Adrenal gland (tissue), 5 donors: ENCODE data around the gene GBA2.

Experiments used
- CTCF ChIP-seq, 6 experiments: fragments of 450-650 bp in 4 of 6; fragments of 200-600 bp in 2 of 6; sonication (generic) in 1 of 6; IDR thresholded peaks; 1 replicate in 5 of 6; 2 replicates in 1 of 6; pipeline versions ENCODE4 v1.5.1 to v1.8.0; 2016 to 2021; ENCODE audit warnings: antibody characterized with exemption in 6 of 6, mild to moderate bottlenecking in 2 of 6, moderate library complexity in 1 of 6
- POLR2A ChIP-seq, 2 donors: fragments of 450-650 bp; IDR thresholded peaks; one replicate each; pipeline ENCODE4 v1.6.1; 2017; ENCODE audit warnings: antibody characterized with exemption in 2 of 2, mild to moderate bottlenecking in 2 of 2, moderate library complexity in 1 of 2
- donor health status: DM: no; HTN: no; CAD: no.

DNA sequence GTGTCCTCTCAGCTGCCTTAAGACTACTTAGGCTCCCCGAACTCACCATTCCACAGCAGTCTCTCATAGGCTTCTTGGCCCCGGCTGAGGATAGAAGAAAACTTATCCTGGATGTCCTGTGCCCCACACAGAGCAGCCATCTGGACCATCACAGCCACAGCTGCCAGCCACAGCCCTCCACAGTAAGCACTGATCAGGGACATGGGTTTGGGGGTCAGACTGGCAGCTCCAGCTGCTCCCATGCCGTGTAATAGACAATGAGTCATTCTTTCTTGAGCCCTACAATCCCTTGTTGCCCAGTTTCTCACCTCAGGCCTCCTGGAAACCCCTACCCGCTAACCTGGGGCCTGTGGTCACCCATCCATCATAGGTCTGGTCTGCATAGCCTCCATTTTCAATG is 10.8 kb downstream of the GBA2 start:
- TF ChIP-seq CTCF (IDR thresholded peaks at IDR 0.05) (no peak), POLR2A (IDR thresholded peaks at IDR 0.05) (no peak)
